ENCODE results near the gene RAB11FIP2.

GRCh38 chr10:118062798-118063238 lies 16.1 kb upstream of the RAB11FIP2 start:
- no peak for TF ChIP-seq ETV6 (CRISPR knock-in tag; IDR thresholded peaks at IDR 0.05)
- TF ChIP-seq TCF7 (CRISPR knock-in tag; IDR thresholded peaks at IDR 0.05; ENCODE audit: low read depth), result no peak
- TF ChIP-seq E2F5 (CRISPR knock-in tag; IDR thresholded peaks at IDR 0.05), result no peak
- TF ChIP-seq ATF2 (CRISPR knock-in tag; IDR thresholded peaks at IDR 0.05; ENCODE audit: borderline replicate concordance, low read depth), result no peak
- TF ChIP-seq ATF1 (CRISPR knock-in tag; IDR thresholded peaks at IDR 0.05), result no peak
- TF ChIP-seq CTCF (IDR thresholded peaks at IDR 0.05), result no peak
- no peak for TF ChIP-seq USF2 (CRISPR knock-in tag; IDR thresholded peaks at IDR 0.05)
- no peak for TF ChIP-seq KAT7 (CRISPR knock-in tag; IDR thresholded peaks at IDR 0.05; ENCODE audit: borderline replicate concordance)
- TF ChIP-seq ZNF219 (CRISPR knock-in tag; IDR thresholded peaks at IDR 0.05; ENCODE audit: borderline replicate concordance), result no peak
- no peak for TF ChIP-seq JUN (CRISPR knock-in tag; IDR thresholded peaks at IDR 0.05)

Measured in WTC11 (cell line).